ENCODE data around the gene SYNJ2.

The SYNJ2 gene

GRCh38 chr6:157959451-157960227, 22.0 kb upstream of the SYNJ2 start:
- H3K4me3 ChIP-seq (replicated peaks in 1 of 2; ENCODE audit: low read depth in 2 of 2, low read length in 2 of 2) = no peak overlapping the region
- no peak for TF ChIP-seq CTCF (IDR thresholded peaks at IDR 0.05; ENCODE audit: low read depth, low read length)
- no peak for DNase-seq (ENCODE audit: low read depth in 2 of 2)

- no peak overlapping the region for H3K4me3 ChIP-seq (replicated peaks in 1 of 2; ENCODE audit: low read depth in 2 of 2, low read length in 2 of 2)
- TF ChIP-seq CTCF (IDR thresholded peaks at IDR 0.05; ENCODE audit: low read depth, low read length) = no peak
- no peak for DNase-seq (ENCODE audit: low read depth in 2 of 2)
These were observed 20.4 kb upstream of the SYNJ2 start for GRCh38 chr6:157961153-157961831.

GRCh38 chr6:157961832-157962575, 19.7 kb upstream of the SYNJ2 start:
- no peak overlapping the region for H3K4me3 ChIP-seq (replicated peaks in 1 of 2; ENCODE audit: low read depth in 2 of 2, low read length in 2 of 2)
- no peak for TF ChIP-seq CTCF (IDR thresholded peaks at IDR 0.05; ENCODE audit: low read depth, low read length)
- peak in 1 of 2 donors; percentile 54 for DNase-seq (ENCODE audit: low read depth in 2 of 2)

- peak; percentile 54 to 91 for DNase-seq (ENCODE audit: low read depth in 2 of 2)
- H3K4me3 ChIP-seq (replicated peaks in 1 of 2; ENCODE audit: low read depth in 2 of 2, low read length in 2 of 2) = no peak overlapping the region
- no peak for TF ChIP-seq CTCF (IDR thresholded peaks at IDR 0.05; ENCODE audit: low read depth, low read length)
These were observed 18.9 kb upstream of the SYNJ2 start for GRCh38 chr6:157962601-157963302.

GRCh38 chr6:157964100-157964499, 17.6 kb upstream of the SYNJ2 start:
- H3K4me3 ChIP-seq (replicated peaks in 1 of 2; ENCODE audit: low read depth in 2 of 2, low read length in 2 of 2) = no peak overlapping the region
- no peak for TF ChIP-seq CTCF (IDR thresholded peaks at IDR 0.05; ENCODE audit: low read depth, low read length)
- peak in 1 of 2 donors; percentile 45 for DNase-seq (ENCODE audit: low read depth in 2 of 2)

- no peak for DNase-seq (ENCODE audit: low read depth in 2 of 2)
- no peak for TF ChIP-seq CTCF (IDR thresholded peaks at IDR 0.05; ENCODE audit: low read depth, low read length)
- H3K4me3 ChIP-seq (replicated peaks in 1 of 2; ENCODE audit: low read depth in 2 of 2, low read length in 2 of 2) = no peak overlapping the region
These were observed 16.3 kb upstream of the SYNJ2 start for GRCh38 chr6:157965387-157965786.
